22Rv1 (cell line): ENCODE measurements around the gene ZMPSTE24.
"Not testable (repeated sequence)": the region's sequence is repeated elsewhere in the genome, so short reads cannot be mapped to it uniquely, and the experiment has no call there.

Experiments
- H3K27ac ChIP-seq: fragments of 450-650 bp; 2 replicates; pipeline ENCODE4 v1.5.1; 2017
- ZFX ChIP-seq: fragments of 450-650 bp; IDR thresholded peaks from 2 replicates; pipeline ENCODE4 v1.6.1; 2017; ENCODE audit warnings: antibody characterized with exemption, borderline replicate concordance
- TF ChIP-seq, protein P1 (sequence below): fragments of 450-650 bp; IDR thresholded peaks from 2 replicates; pipeline ENCODE4 v1.5.1; 2017; ENCODE audit warnings: mild to moderate bottlenecking

Gene ZMPSTE24

DNA sequence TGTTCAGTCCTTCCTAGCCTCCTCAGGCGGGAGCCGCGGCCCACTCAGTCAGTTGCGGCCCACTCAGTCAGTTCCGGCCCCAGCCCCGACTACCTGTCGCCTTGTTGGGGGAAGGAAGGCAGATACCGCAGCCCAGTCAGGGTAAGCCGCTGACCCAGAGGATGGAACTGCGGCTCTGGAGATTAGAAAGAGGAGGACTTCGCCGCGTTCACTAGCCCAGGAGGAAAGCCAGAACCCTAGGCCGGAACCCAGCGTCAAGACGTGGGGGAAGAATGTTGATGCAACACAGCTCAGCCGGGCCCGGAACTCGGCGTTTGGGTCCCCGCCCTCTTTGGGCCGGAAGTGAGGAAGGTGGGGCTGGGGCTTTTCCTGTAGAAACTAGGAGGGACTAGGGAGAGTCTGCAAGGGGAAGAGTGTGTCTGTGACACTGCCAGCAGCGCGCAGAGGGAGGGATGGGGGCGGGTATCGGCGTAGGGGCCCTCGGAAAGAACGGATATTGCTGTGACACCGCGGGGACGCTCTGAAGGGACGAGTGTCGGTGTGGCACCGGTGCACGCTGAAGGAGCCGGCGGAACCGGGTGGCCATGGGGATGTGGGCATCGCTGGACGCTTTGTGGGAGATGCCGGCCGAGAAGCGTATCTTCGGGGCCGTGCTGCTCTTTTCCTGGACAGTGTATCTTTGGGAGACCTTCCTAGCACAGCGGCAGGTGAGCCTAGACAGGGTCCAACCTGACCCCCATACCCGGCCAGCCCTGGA lies at the start of gene ZMPSTE24:
Gene ZMPSTE24, plus strand, starts transcription at position 549 of the 757 bp plus-strand sequence. Its CDS starts 36 bp downstream, at position 585.
- TF ChIP-seq, protein P1, sequence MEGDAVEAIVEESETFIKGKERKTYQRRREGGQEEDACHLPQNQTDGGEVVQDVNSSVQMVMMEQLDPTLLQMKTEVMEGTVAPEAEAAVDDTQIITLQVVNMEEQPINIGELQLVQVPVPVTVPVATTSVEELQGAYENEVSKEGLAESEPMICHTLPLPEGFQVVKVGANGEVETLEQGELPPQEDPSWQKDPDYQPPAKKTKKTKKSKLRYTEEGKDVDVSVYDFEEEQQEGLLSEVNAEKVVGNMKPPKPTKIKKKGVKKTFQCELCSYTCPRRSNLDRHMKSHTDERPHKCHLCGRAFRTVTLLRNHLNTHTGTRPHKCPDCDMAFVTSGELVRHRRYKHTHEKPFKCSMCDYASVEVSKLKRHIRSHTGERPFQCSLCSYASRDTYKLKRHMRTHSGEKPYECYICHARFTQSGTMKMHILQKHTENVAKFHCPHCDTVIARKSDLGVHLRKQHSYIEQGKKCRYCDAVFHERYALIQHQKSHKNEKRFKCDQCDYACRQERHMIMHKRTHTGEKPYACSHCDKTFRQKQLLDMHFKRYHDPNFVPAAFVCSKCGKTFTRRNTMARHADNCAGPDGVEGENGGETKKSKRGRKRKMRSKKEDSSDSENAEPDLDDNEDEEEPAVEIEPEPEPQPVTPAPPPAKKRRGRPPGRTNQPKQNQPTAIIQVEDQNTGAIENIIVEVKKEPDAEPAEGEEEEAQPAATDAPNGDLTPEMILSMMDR = no peak
- TF ChIP-seq ZFX = 0 out of 2 replicates have a peak, but pooled peaks have one; percentile 48
- H3K27ac ChIP-seq = peak within 1 kb of the TSS; percentile 94

DNA sequence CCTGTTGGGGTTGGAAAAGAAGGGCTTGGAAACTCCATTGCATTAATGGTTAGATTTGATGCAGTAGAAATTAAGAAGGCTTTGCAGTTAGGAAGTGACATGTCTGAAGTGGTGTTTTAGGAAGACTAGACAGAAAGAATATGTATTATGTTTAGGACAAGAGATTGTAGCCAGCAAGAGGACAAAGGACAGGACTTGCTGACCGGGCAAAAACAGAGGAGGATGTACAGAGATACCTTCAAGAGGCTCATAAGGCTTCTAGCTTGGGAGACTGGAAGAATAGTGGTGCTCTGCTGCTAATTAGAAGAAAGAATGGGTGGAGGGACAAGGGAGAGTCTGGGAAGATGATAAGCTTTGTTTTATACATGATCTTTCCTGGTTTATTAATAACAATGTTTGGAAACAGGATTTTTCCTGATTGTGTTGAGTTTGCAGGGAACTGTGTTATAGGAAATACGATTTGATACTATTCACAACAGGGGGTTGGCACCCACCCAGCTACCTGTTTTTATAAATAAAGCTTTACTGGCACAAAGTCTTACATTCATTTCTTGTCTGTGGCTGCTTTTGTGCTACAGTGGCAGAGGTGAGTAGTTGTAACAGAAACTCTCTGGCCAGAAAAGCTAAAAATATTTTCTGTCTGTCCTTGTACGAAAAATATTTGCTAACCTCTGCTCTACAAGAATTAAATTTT lies 47.4 kb upstream of the ZMPSTE24 start:
- no peak overlapping the region for H3K27ac ChIP-seq
- TF ChIP-seq, protein P1 = no peak
- TF ChIP-seq ZFX = no peak

- TF ChIP-seq, protein P1 = no peak
- TF ChIP-seq ZFX = no peak
- no peak overlapping the region for H3K27ac ChIP-seq
Measured at GRCh38 chr1:40218333-40218732, 39.7 kb upstream of the ZMPSTE24 start.

DNA sequence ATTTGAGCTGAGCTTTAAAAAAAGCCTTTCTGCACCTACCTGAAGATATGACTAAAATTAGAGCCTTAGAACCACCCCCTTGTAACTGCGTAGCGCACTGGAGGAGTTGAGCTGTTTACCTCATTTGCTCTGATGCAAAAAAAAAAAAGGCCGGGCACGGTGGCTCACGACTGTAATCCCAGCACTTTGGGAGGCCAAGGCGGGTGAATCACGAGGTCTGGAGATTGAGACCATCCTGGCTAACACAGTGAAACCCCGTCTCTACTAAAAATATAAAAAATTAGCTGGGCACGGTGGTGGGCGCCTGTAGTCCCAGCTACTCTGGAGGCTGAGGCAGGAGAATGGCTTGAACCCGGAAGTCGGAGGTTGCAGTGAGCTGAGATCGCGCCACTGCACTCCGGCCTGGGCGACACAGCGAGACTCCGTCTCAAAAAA lies 36.5 kb upstream of the ZMPSTE24 start:
- H3K27ac ChIP-seq = not testable (repeated sequence)

DNA sequence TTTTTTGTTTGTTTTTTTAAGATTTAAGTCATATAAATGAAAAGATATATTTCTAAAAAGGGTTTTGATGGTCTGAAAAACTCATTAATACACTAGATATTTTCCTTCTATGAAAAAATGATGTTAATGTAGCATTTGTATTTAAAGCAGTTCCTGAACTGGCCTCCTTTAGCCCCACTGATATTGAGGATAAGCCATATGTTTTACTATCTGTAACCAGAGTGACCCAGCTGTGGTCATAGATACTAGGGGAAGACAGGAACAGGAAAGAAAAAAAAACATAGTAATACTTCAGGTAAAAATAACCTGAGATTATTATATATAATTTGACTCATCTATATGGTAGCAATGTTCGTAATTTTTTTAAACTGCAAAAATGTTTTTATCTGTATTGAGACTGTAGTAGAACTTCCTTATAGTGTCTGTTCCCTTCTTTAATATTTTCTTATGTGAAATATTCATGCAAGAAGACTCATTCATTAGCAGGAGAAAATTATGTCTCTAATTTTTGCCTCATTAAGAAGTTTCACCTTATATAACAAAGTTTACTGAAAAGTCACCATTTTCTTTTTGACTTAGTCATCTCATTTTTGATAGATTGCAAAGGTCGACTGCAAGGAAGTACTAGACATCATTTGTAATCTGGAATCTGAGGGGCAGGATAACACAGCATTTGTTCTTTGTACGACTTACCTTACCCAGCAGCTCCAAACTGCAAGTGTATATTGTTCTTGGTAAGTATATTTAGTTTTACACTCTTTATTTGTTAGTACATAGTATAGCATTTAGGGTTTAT lies 35.9 kb upstream of the ZMPSTE24 start:
- TF ChIP-seq ZFX = no peak
- TF ChIP-seq, protein P1 = no peak
- H3K27ac ChIP-seq = no peak overlapping the region

DNA sequence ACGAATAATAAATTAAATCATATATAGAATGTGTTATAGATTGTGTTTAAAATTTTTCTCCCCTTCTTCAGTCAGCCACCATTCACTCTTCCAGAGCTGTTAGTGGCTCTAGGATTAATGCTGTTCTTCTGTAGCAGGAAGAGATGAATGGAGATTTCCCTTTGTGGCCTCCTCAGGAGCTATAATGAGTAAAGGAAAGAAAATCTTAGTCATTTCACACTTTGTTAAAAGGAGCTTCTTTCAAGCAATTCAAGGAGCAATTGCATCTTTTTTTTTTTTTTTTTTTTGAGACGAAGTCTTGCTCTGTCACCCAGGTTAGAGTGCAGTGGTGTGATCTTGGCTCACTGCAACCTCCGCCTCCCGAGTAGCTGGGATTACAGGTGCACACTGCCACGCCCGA lies 34.0 kb upstream of the ZMPSTE24 start:
- no peak for TF ChIP-seq ZFX
- TF ChIP-seq, protein P1 = no peak
- no peak overlapping the region for H3K27ac ChIP-seq

DNA sequence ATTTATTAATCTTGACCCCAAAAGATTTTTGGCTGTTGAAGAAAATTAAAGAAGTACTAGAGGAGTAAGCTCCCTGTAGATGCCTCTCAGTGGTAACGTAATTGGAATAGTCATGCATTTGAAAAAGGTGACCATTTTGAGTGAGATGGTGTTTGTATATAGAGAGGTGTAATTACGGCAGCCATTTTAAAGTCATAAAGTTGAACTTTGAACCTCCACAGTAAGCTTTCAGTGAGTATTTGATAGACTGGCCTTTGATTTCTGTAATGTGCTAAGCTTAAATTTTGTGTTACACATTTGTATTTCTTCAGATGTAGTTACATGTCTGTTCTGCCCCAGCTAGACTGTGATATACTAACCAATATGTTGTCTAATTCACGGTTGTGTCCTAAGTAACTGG lies 31.8 kb upstream of the ZMPSTE24 start:
- TF ChIP-seq ZFX = no peak
- TF ChIP-seq, protein P1 = no peak
- no peak overlapping the region for H3K27ac ChIP-seq
